Neural cell (in vitro differentiated cells): ENCODE measurements around the gene MCTP2.

Source experiments
- CTCF ChIP-seq: fragments of 450-650 bp; IDR thresholded peaks from 2 replicates; pipeline ENCODE4 v1.5.1; 2014; ENCODE audit warnings: antibody characterized with exemption, mild to moderate bottlenecking, moderate library complexity; ENCODE audit not compliant: poor library complexity, severe bottlenecking
- EP300 ChIP-seq: fragments of 450-650 bp; conservative IDR thresholded peaks from 2 replicates; pipeline ENCODE4 v1.6.1; 2014; ENCODE audit warnings: antibody characterized with exemption, mild to moderate bottlenecking, moderate library complexity; ENCODE audit not compliant: poor library complexity, severe bottlenecking
- MXI1 ChIP-seq: fragments of 450-650 bp; conservative IDR thresholded peaks from 2 replicates; pipeline ENCODE4 v1.6.1; 2014; ENCODE audit warnings: antibody characterized with exemption, mild to moderate bottlenecking; ENCODE audit not compliant: poor library complexity, severe bottlenecking
- POLR2AphosphoS5 ChIP-seq: IDR thresholded peaks from 2 replicates; pipeline ENCODE4 v1.6.1; 2012

DNA sequence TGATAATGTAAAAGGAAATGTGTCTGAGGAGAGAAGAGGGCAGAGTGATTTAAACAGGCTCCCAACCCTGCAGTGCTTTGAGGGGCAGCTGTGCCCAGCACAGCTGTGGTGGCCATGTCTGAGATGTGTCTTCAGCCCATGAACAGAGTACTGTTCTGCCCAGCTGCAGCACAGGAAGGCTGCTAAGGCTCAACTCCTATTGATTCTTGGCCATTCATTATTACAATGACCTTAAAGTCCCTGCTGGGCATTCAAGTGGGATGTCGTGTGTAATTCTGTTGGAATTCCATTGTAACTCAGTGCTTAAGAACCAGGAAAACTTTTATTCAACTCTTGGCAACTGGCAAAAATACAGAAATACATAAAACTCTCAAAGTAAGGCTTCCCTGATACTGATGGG is 229.3 kb downstream of the MCTP2 start:
- TF ChIP-seq EP300 (no peak), CTCF (no peak), POLR2AphosphoS5 (no peak), MXI1 (no peak)
